MM.1S (cell line): ENCODE data around the gene PTPRN.

Experiments
- DNase-seq: peaks from one replicate; pipeline ENCODE4 v3.0.0-alpha.2; 2015
- H2AFZ ChIP-seq: fragments of 300-600 bp; sonication (generic); 2 replicates; pipeline ENCODE4 v1.6.0; 2016; ENCODE audit warnings: antibody characterized with exemption, low read length
- H3F3A ChIP-seq: fragments of 300-600 bp; sonication (generic); 2 replicates; pipeline ENCODE4 v1.6.1; 2016; ENCODE audit warnings: mild to moderate bottlenecking, antibody characterized with exemption, low read length, moderate library complexity, mixed read lengths; ENCODE audit not compliant: insufficient read depth
- H3K27ac ChIP-seq: fragments of 300-600 bp; sonication (generic); 2 replicates; pipeline ENCODE4 v1.5.1; 2016; ENCODE audit warnings: mild to moderate bottlenecking, low read length
- H3K27me3 ChIP-seq: fragments of 300-600 bp; sonication (generic); replicated peaks from 2 replicates; pipeline ENCODE4 v1.6.0; 2016; ENCODE audit warnings: low read length; ENCODE audit not compliant: insufficient read depth
- H3K36me3 ChIP-seq: fragments of 300-600 bp; sonication (generic); replicated peaks from 2 replicates; pipeline ENCODE4 v1.6.1; 2016; ENCODE audit warnings: mild to moderate bottlenecking, low read length, mixed read lengths; ENCODE audit not compliant: insufficient read depth
- H3K4me1 ChIP-seq: fragments of 300-600 bp; sonication (generic); 2 replicates; pipeline ENCODE4 v1.6.1; 2016; ENCODE audit warnings: low read length, mixed read lengths
- H3K4me2 ChIP-seq: fragments of 300-600 bp; sonication (generic); 2 replicates; pipeline ENCODE4 v1.6.0; 2016; ENCODE audit warnings: low read depth, low read length
- H3K4me3 ChIP-seq: fragments of 300-600 bp; sonication (generic); 2 replicates; pipeline ENCODE4 v1.5.1; 2016; ENCODE audit warnings: low read length, mixed read lengths
- H3K79me2 ChIP-seq: fragments of 300-600 bp; sonication (generic); 2 replicates; pipeline ENCODE4 v1.6.1; 2016; ENCODE audit warnings: mixed run types, low read length, mixed read lengths
- H3K9ac ChIP-seq: fragments of 300-600 bp; sonication (generic); 2 replicates; pipeline ENCODE4 v1.6.1; 2016; ENCODE audit warnings: low read length, mixed read lengths
- H3K9me2 ChIP-seq: fragments of 300-600 bp; sonication (generic); replicated peaks from 2 replicates; pipeline ENCODE4 v1.6.1; 2016; ENCODE audit warnings: mild to moderate bottlenecking, low read length, mixed read lengths; ENCODE audit not compliant: insufficient read depth
- H3K9me3 ChIP-seq: fragments of 300-600 bp; sonication (generic); replicated peaks from 2 replicates; pipeline ENCODE4 v1.6.1; 2016; ENCODE audit warnings: mild to moderate bottlenecking, low read length, mixed read lengths; ENCODE audit not compliant: insufficient read depth
- H4K20me1 ChIP-seq: fragments of 300-600 bp; sonication (generic); 2 replicates; pipeline ENCODE4 v1.6.1; 2016; ENCODE audit warnings: mild to moderate bottlenecking, low read length, moderate library complexity, mixed read lengths; ENCODE audit not compliant: insufficient read depth
- EZH2 ChIP-seq: fragments of 300-600 bp; sonication (generic); optimal IDR thresholded peaks from 2 replicates; pipeline ENCODE3; 2017; ENCODE audit warnings: low read depth, mild to moderate bottlenecking, antibody characterized with exemption, low read length, mixed read lengths
- EZH2phosphoT487 ChIP-seq: fragments of 300-600 bp; sonication (generic); IDR thresholded peaks from 2 replicates; pipeline ENCODE4 v1.6.1; 2018; ENCODE audit warnings: antibody characterized with exemption, low read length
- TF ChIP-seq, protein P1 (sequence below): fragments of 300-600 bp; sonication (generic); IDR thresholded peaks from 2 replicates; pipeline ENCODE4 v1.5.1; 2016; ENCODE audit warnings: antibody characterized with exemption, low read length, mixed read lengths

Gene PTPRN

DNA sequence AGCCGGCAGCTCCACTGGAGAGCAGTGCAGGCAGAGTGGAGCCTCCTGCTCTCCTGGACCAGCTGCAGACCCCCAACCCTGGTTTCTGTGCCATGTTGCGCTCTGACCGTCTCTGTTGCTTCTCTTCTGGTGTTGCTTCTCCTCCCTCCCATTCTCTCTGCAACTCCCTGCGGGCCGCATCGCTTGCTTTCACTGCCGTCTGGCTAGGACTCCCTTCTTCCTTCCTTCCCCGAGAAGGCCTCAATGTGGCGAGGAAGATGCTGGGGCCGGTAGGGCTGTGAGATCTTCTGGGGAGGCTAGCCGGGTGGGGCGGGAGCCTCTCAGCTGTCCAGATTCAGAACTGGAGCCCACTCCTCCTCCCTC, 23.8 kb downstream of the PTPRN start:
- Histone ChIP-seq H3K27ac (no peak overlapping the region), H3F3A (no peaks in the 10 kb centered on the region), H3K79me2 (peaks cover 4% of the 10 kb centered on the region), H3K9me2 (no peaks in the 10 kb centered on the region), H3K4me2 (no peak overlapping the region), H3K9ac (no peak overlapping the region), H4K20me1 (no peaks in the 10 kb centered on the region), H3K36me3 (no peaks in the 10 kb centered on the region), H3K4me1 (peaks cover under 1% of the 10 kb centered on the region), H3K27me3 (0 out of 2 replicates have a peak, but pooled peaks cover 8% of the 10 kb centered on the region), H3K4me3 (no peak overlapping the region), H2AFZ (no peak overlapping the region), H3K9me3 (no peaks in the 10 kb centered on the region)
- TF ChIP-seq EZH2 = no peak
- TF ChIP-seq, protein P1, sequence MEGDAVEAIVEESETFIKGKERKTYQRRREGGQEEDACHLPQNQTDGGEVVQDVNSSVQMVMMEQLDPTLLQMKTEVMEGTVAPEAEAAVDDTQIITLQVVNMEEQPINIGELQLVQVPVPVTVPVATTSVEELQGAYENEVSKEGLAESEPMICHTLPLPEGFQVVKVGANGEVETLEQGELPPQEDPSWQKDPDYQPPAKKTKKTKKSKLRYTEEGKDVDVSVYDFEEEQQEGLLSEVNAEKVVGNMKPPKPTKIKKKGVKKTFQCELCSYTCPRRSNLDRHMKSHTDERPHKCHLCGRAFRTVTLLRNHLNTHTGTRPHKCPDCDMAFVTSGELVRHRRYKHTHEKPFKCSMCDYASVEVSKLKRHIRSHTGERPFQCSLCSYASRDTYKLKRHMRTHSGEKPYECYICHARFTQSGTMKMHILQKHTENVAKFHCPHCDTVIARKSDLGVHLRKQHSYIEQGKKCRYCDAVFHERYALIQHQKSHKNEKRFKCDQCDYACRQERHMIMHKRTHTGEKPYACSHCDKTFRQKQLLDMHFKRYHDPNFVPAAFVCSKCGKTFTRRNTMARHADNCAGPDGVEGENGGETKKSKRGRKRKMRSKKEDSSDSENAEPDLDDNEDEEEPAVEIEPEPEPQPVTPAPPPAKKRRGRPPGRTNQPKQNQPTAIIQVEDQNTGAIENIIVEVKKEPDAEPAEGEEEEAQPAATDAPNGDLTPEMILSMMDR = no peak
- TF ChIP-seq EZH2phosphoT487 = no peak
- DNase-seq = no peak

DNA sequence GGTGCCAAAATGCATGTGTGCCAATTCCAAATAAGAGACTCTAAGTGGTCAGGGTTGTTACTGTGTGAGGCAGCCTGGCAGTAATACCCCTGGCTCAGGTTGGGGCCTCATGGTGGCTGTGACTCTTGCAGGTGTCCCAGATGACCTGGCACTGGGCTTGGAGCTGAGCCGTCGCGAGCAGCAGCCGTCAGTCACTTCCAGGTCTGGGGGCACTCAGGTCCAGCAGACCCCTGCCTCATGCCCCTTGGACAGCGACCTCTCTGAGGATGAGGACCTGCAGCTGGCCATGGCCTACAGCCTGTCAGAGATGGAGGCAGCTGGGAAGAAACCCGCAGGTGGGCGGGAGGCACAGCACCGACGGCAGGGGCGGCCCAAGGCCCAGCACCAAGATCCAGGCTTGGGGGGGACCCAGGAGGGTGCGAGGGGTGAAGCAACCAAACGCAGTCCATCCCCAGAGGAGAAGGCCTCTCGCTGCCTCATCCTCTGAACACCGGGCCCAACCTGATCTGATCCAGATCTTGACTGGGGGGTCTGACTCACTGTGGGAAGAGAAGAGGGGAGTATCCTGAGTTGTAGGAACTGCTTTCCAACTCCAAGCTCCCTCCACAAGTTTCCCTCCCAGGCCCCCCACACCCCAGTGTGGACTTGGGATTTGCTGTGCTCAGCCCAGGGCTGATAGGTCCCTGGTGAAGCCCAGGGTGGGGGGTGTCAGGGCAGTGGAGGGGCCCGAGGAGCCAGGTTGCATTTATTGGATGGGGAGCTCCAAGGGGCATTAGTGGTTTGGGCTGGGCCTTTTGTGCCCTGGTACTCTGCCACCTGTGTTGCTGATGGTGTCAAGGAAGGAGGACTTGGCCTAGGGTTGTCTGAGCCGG, 24.5 kb downstream of the PTPRN start:
- no peak for DNase-seq

DNA sequence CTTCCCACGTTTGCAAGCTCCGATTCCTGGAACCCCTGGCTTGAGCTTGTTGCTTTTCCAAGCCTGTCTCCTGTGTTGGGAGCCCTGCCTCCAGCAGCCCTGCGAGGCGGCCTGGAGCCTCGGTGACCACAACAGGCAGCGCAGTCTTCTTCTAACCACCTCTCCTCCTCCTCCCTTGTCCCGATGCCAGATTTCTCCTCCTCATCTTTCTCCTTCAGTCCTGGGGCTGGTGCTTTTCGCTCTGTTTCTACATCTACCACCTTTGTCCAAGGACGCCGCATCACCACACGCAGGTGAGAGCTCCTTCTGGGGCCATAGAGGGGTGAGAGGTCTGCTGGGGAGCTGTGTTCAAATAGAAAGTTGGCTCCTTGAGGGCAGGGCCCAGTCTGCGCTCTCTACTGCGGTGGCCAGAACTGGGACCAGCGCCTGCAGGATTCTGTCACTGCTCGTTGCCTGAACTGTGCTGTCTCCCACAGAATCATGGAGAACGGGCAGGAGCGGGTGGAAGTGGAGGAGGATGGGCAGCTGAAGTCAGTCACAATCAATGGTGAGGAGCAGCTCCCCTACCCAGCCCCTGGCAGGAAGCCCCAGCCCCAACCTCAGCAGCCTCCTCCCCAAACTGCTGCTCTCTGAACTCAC, 26.1 kb downstream of the PTPRN start:
- no peaks in the 10 kb centered on the region for H3K36me3 ChIP-seq
- no peak overlapping the region for H3K4me2 ChIP-seq
- no peaks in the 10 kb centered on the region for H3K9me2 ChIP-seq
- no peak for DNase-seq
- H3K4me3 ChIP-seq = no peak overlapping the region
- no peak overlapping the region for H3K9ac ChIP-seq
- H2AFZ ChIP-seq = no peak overlapping the region
- H3K4me1 ChIP-seq = peaks cover 13% of the 10 kb centered on the region
- H3K9me3 ChIP-seq = no peaks in the 10 kb centered on the region
- no peaks in the 10 kb centered on the region for H3K27me3 ChIP-seq
- no peaks in the 10 kb centered on the region for H4K20me1 ChIP-seq
- peaks cover 10% of the 10 kb centered on the region for H3K79me2 ChIP-seq
- TF ChIP-seq, protein P1 = no peak
- TF ChIP-seq EZH2phosphoT487 = no peak
- no peak for TF ChIP-seq EZH2
- peaks cover 13% of the 10 kb centered on the region for H3F3A ChIP-seq
- no peak overlapping the region for H3K27ac ChIP-seq

More for the DNA sequence above, 24.5 kb downstream of the PTPRN start:
- Histone ChIP-seq H3K27me3 (0 out of 2 replicates have a peak, but pooled peaks cover 4% of the 10 kb centered on the region), H4K20me1 (no peaks in the 10 kb centered on the region), H3K9me2 (no peaks in the 10 kb centered on the region), H2AFZ (no peak overlapping the region), H3K4me2 (no peak overlapping the region), H3K4me3 (no peak overlapping the region), H3F3A (0 out of 2 replicates have a peak, but pooled peaks cover 5% of the 10 kb centered on the region), H3K4me1 (peaks cover 5% of the 10 kb centered on the region), H3K27ac (no peak overlapping the region), H3K9me3 (no peaks in the 10 kb centered on the region), H3K79me2 (peaks cover 10% of the 10 kb centered on the region), H3K9ac (no peak overlapping the region), H3K36me3 (no peaks in the 10 kb centered on the region)
- TF ChIP-seq, protein P1 = no peak
- no peak for TF ChIP-seq EZH2phosphoT487
